ENCODE results near the gene TYROBP. TPM values are rescaled to one million over a fixed set of nuclear protein-coding genes. Genes with fewer than 3 reads are reported as not detected.

Gene TYROBP
- total and polyA plus RNA-seq, 2 of the 8 experiments (the other 6 are each of a cell fraction or from before 2014, with no cell fraction given), result 0.18 TPM; not detected in 1

DNA sequence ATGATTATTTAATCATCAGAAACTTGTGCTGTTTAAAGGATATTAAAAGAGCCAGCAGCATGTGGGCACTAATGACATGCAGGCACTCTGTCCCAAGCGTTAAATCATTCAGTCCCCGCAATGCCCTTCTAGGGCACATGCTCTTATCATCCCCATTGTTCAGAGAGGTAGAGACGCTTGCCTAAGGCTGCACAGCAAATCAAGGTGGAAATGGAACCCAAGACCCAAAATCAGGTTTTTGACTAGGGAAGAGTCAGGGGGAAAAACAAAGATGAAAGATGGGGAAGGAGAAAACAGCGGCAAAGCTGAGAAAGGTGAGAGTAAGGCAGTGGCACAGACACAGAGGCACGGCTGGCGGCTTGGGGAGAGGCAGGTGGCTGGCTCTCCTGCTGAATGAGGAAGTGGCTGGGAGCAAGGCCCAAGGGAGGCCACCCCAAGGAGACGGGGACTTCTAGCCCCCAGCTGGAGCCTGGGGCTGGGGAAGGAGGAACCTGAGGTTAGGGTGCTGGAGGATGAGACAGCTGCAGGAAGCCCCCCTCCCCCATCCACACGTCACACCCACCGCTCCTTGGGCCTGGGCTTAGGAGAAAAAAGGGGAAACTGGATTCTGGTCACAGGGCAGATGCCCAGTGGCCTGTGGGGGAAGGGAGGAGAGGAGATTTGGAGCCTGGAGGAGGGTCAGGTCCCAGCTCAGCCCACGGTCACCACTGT, 1.0 kb upstream of the TYROBP start:
- POLR2A ChIA-PET (ENCODE audit: partially characterized antibody), result no interaction called here
- Histone ChIP-seq H3K79me1 (ENCODE audit: low read depth, low read length) (no peaks in the 10 kb centered on the region), H3K18ac (ENCODE audit: extremely low read depth, low read length) (no peak overlapping the region), H3K79me2 (ENCODE audit: control insufficient read depth in 1 of 2, insufficient read depth in 2 of 2, low read length in 2 of 2) (no peaks in the 10 kb centered on the region), H2BK12ac (ENCODE audit: low read depth, low read length) (peak overlapping the region; percentile 95; the same call in 1 of the 2 replicates), H3K27me3 (replicated peaks in 1 of 4; ENCODE audit: control insufficient read depth in 3 of 4, extremely low read depth in 1 of 4, insufficient read depth in 3 of 4, low read length in 3 of 4) (no peaks in the 10 kb centered on the region), H3K9me3 (ENCODE audit: insufficient read depth in 2 of 2, low read depth in 1 of 2, low read length in 1 of 2) (no peaks in the 10 kb centered on the region), H4K8ac (ENCODE audit: extremely low read depth, insufficient read depth, low read length) (peak overlapping the region; percentile 86; the same call in 1 of the 2 replicates), H3K9ac (replicated peaks in 1 of 4; ENCODE audit: extremely low read depth in 1 of 4, low read depth in 3 of 4, low read length in 3 of 4) (no peak overlapping the region), H3K4ac (replicated peaks; ENCODE audit: insufficient read length, low read depth, low read length) (no peak overlapping the region), H2AK5ac (ENCODE audit: low read depth, low read length) (no peak overlapping the region), H4K91ac (replicated peaks; ENCODE audit: insufficient read length, low read length) (no peak overlapping the region), H3K14ac (ENCODE audit: insufficient read length) (no peak overlapping the region), H3K4me1 (replicated peaks in 1 of 4; ENCODE audit: control insufficient read depth in 3 of 4, insufficient read depth in 4 of 4, low read length in 3 of 4) (peaks cover 0 to 17% (median 7%) of the 10 kb centered on the region in 4 experiments; a peak in 4 of 7 replicates), H3K23me2 (ENCODE audit: low read depth, low read length) (no peaks in the 10 kb centered on the region), H4K20me1 (replicated peaks in 1 of 2; ENCODE audit: control insufficient read depth in 1 of 2, insufficient read depth in 2 of 2, low read length in 2 of 2) (no peaks in the 10 kb centered on the region), H2BK5ac (ENCODE audit: low read depth, low read length) (no peak overlapping the region; the same call in 1 of the 2 replicates), H3K27ac (ENCODE audit: low read depth, low read length) (peak overlapping the region; percentile 47; the same call in 1 of the 2 replicates), H3K36me3 (ENCODE audit: control insufficient read depth in 2 of 4, insufficient read depth in 4 of 4, low read length in 3 of 4) (no peaks in the 10 kb centered on the region), H2BK20ac (ENCODE audit: low read length) (no peak overlapping the region), H3K4me2 (ENCODE audit: insufficient read depth in 1 of 2, low read depth in 2 of 2, low read length in 2 of 2) (no peak overlapping the region), H2AFZ (ENCODE audit: low read length) (peak overlapping the region; percentile 84; the same call in 1 of the 2 replicates), H3K23ac (ENCODE audit: insufficient read length) (no peak overlapping the region), H2BK15ac (ENCODE audit: low read length) (peak overlapping the region; percentile 61; the same call in 1 of the 2 replicates), H2BK120ac (replicated peaks; ENCODE audit: low read depth, low read length) (no peak overlapping the region), H4K5ac (ENCODE audit: insufficient read length, low read depth, low read length) (no peak overlapping the region), H3K4me3 (ENCODE audit: extremely low read depth in 1 of 4, insufficient read depth in 2 of 4, low read depth in 3 of 4, low read length in 4 of 4) (no peak overlapping the region), H3K56ac (replicated peaks; ENCODE audit: insufficient read length, low read depth, low read length) (no peak overlapping the region)
- FAIRE-seq, result no peak
- CTCF ChIA-PET (ENCODE audit: partially characterized antibody), result interaction anchor here (0.8 to 1.3 kb wide), 4 partner anchors 14 to 40 kb away, joined by 3 to 4 read pairs (median 3); no protein-coding TSS in a partner anchor
- no peak for DNase-seq (ENCODE audit: low read depth in 1 of 2, low spot score in 2 of 2)
- WGBS, 2 experiments (ENCODE audit: extremely low coverage in 1 of 2, insufficient coverage in 1 of 2, insufficient read length in 1 of 2, insufficient replicate concordance in 2 of 2, low coverage in 1 of 2, low lambda C conversion rate in 2 of 2, missing lambda C conversion rate in 1 of 2), result 84% methylated on average over 9 of the region's 10 CpGs; no CpG with 5 or more reads in 1 of the 2 experiments

All from H1 (cell line).